ENCODE data around the gene SNU13.

DNA sequence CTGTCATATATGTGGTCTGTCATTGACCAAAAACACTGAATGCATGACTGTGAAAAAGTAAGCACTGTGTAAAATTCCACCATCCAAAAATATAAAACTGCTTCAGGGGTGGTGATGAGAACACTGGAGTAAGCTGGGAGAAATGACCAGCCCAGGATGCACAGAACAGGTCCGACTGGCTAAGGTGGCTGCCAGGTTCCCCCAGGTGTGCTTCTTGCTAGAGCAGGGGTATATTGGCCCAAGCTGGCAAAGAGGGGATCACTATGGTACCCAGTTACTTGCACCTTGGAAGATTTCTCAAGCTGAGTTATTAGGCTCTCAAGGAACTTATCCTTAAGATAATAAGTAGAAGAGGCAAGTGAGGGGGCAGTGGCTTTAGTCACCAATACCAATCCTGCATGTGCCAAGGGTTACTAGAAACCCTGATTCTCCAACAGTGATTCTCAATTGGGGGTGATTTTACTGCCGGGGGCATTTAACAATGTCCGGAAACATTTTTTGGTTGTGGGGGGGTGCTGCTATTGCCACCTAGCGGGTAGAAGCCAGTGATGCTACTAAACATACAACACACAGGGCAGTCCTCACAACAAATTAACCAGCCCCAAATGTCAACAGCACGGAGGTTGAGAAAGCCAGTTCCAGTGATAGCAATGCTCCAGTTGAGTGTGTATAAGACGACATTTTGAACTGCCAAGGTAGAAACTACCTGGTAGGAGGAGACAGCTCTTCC lies 15.7 kb downstream of the SNU13 start:
- TF ChIP-seq, protein P1, sequence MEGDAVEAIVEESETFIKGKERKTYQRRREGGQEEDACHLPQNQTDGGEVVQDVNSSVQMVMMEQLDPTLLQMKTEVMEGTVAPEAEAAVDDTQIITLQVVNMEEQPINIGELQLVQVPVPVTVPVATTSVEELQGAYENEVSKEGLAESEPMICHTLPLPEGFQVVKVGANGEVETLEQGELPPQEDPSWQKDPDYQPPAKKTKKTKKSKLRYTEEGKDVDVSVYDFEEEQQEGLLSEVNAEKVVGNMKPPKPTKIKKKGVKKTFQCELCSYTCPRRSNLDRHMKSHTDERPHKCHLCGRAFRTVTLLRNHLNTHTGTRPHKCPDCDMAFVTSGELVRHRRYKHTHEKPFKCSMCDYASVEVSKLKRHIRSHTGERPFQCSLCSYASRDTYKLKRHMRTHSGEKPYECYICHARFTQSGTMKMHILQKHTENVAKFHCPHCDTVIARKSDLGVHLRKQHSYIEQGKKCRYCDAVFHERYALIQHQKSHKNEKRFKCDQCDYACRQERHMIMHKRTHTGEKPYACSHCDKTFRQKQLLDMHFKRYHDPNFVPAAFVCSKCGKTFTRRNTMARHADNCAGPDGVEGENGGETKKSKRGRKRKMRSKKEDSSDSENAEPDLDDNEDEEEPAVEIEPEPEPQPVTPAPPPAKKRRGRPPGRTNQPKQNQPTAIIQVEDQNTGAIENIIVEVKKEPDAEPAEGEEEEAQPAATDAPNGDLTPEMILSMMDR (conservative IDR thresholded peaks at IDR 0.05; ENCODE audit: low read depth, low read length): 0 out of 2 replicates have a peak, but pooled peaks have one; percentile 7
- TF ChIP-seq POLR2A (IDR thresholded peaks at IDR 0.05; ENCODE audit: low read depth, low read length): no peak
- TF ChIP-seq RAD21 (IDR thresholded peaks at IDR 0.05; ENCODE audit: low read length): no peak
- TF ChIP-seq MAFK (IDR thresholded peaks at IDR 0.05; ENCODE audit: low read depth, low read length): no peak
- no peak for TF ChIP-seq SMC3 (IDR thresholded peaks at IDR 0.05; ENCODE audit: low read depth, low read length)

Data from IMR-90 (cell line).